DOHH2 (cell line): ENCODE data around the gene MAPK8IP1.

ENCODE experiments used
- H3F3A ChIP-seq: fragments of 200-600 bp; sonication (generic), shearing (Covaris generic); 2 replicates; pipeline ENCODE4 v1.6.0; 2016; ENCODE audit warnings: antibody characterized with exemption, mild to moderate bottlenecking; ENCODE audit not compliant: control insufficient read depth, insufficient read depth
- H3K27ac ChIP-seq: fragments of 200-600 bp; sonication (generic); 2 replicates; pipeline ENCODE4 v1.5.1; 2014; ENCODE audit warnings: low read depth, mild to moderate bottlenecking, low read length, moderate library complexity
- H3K27me3 ChIP-seq: fragments of 200-600 bp; sonication (generic); 2 replicates; pipeline ENCODE4 v1.6.1; 2014; ENCODE audit warnings: mild to moderate bottlenecking, low read length, mixed read lengths; ENCODE audit not compliant: control insufficient read depth
- H3K36me3 ChIP-seq: fragments of 200-600 bp; sonication (generic); 2 replicates; pipeline ENCODE4 v1.6.1; 2014; ENCODE audit warnings: mild to moderate bottlenecking, low read length, moderate library complexity, mixed read lengths; ENCODE audit not compliant: control insufficient read depth
- H3K4me1 ChIP-seq: fragments of 200-600 bp; sonication (generic); 2 replicates; pipeline ENCODE4 v1.6.1; 2014; ENCODE audit warnings: mild to moderate bottlenecking, low read length, mixed read lengths; ENCODE audit not compliant: control insufficient read depth
- H3K4me2 ChIP-seq: fragments of 200-600 bp; sonication (generic); 2 replicates; pipeline ENCODE4 v1.6.0; 2014; ENCODE audit warnings: mild to moderate bottlenecking, low read length, moderate library complexity
- H3K4me3 ChIP-seq: fragments of 200-600 bp; sonication (generic); 2 replicates; pipeline ENCODE4 v1.5.1; 2014; ENCODE audit warnings: mild to moderate bottlenecking, low read length, mixed read lengths
- H3K79me2 ChIP-seq: fragments of 200-600 bp; sonication (generic); 2 replicates; pipeline ENCODE4 v1.6.1; 2014; ENCODE audit warnings: mild to moderate bottlenecking, low read length, mixed read lengths; ENCODE audit not compliant: control insufficient read depth
- H3K9me2 ChIP-seq: fragments of 200-600 bp; sonication (generic); replicated peaks from 2 replicates; pipeline ENCODE4 v1.6.1; 2014; ENCODE audit warnings: mild to moderate bottlenecking, low read length, mixed read lengths; ENCODE audit not compliant: control insufficient read depth
- H3K9me3 ChIP-seq: fragments of 200-600 bp; sonication (generic); 2 replicates; pipeline ENCODE4 v1.6.1; 2014; ENCODE audit warnings: antibody characterized with exemption, low read length, mixed read lengths; ENCODE audit not compliant: control insufficient read depth, insufficient read depth
- H4K20me1 ChIP-seq: fragments of 200-600 bp; sonication (generic); 2 replicates; pipeline ENCODE4 v1.6.0; 2014; ENCODE audit warnings: low read depth, mild to moderate bottlenecking, antibody characterized with exemption, low read length, moderate library complexity; ENCODE audit not compliant: control insufficient read depth, insufficient read depth
- CTCF ChIP-seq: fragments of 200-600 bp; sonication (generic); IDR thresholded peaks from one replicate; pipeline ENCODE4 v1.5.1; 2014; ENCODE audit warnings: antibody characterized with exemption, mild to moderate bottlenecking, low read depth, low read length; ENCODE audit not compliant: poor library complexity, severe bottlenecking
- EZH2phosphoT487 ChIP-seq: fragments of 200-600 bp; sonication (generic); IDR thresholded peaks from 2 replicates; pipeline ENCODE4 v1.6.1; 2017; ENCODE audit warnings: borderline replicate concordance, mild to moderate bottlenecking, antibody characterized with exemption, low read length, moderate library complexity, mixed read lengths

The MAPK8IP1 gene

GRCh38 chr11:45930031-45930794 is 44.8 kb downstream of the MAPK8IP1 start:
- H3K4me2 ChIP-seq, result peak overlapping the region; percentile 75
- H3K9me2 ChIP-seq, result no peaks in the 10 kb centered on the region
- H3K4me1 ChIP-seq, result peaks cover 88% of the 10 kb centered on the region

GRCh38 chr11:45930951-45931570 is 45.6 kb downstream of the MAPK8IP1 start:
- Histone ChIP-seq H3K27me3 (no peaks in the 10 kb centered on the region), H3K4me2 (peak overlapping the region; percentile 75), H3K9me2 (no peaks in the 10 kb centered on the region), H3F3A (peaks cover 34% of the 10 kb centered on the region), H3K4me1 (peaks cover 97% of the 10 kb centered on the region), H4K20me1 (no peaks in the 10 kb centered on the region), H3K79me2 (peaks cover 60% of the 10 kb centered on the region), H3K27ac (peak overlapping the region; percentile 98), H3K36me3 (peaks cover 73% of the 10 kb centered on the region), H3K9me3 (no peaks in the 10 kb centered on the region), H3K4me3 (peak overlapping the region; percentile 78)
- TF ChIP-seq CTCF, result no peak
- TF ChIP-seq EZH2phosphoT487, result no peak

More at GRCh38 chr11:45930031-45930794, 44.8 kb downstream of the MAPK8IP1 start:
- no peaks in the 10 kb centered on the region for H3K9me3 ChIP-seq
- H3K36me3 ChIP-seq, result peaks cover 71% of the 10 kb centered on the region
- H3K4me3 ChIP-seq, result peak overlapping the region; percentile 78
- peaks cover 62% of the 10 kb centered on the region for H3K79me2 ChIP-seq
- no peak for TF ChIP-seq EZH2phosphoT487
- no peak for TF ChIP-seq CTCF
- no peaks in the 10 kb centered on the region for H3K27me3 ChIP-seq
- peak overlapping the region; percentile 98 for H3K27ac ChIP-seq
- peaks cover 34% of the 10 kb centered on the region for H3F3A ChIP-seq
- H4K20me1 ChIP-seq, result no peaks in the 10 kb centered on the region

DNA sequence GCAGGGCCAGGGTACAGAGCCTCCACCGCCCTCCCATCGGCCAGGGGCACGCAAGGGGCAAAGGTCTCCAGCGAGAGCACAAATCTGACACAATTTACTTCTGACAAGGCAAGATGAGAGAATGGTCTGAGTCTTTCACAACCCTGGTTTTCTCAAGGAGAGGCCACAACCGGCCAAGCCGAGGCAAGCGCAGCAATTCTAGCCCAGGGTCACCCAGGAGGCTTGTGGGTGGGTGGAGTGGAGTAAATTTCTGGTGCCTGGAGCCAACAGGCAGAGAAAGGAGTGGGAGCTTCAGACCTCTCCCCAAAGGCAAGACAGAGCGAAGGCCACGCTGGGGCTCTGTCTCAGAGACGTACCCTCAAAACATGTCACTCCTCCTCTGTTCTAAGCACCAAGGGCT is 46.3 kb downstream of the MAPK8IP1 start:
- H3K4me2 ChIP-seq, result peak overlapping the region; percentile 75

More for the DNA sequence above, 46.3 kb downstream of the MAPK8IP1 start:
- H3K4me1 ChIP-seq, result peaks cover 99% of the 10 kb centered on the region
- H3K36me3 ChIP-seq, result peaks cover 66% of the 10 kb centered on the region
- peak overlapping the region; percentile 98 for H3K27ac ChIP-seq
- no peaks in the 10 kb centered on the region for H4K20me1 ChIP-seq
- peak overlapping the region; percentile 78 for H3K4me3 ChIP-seq
- H3F3A ChIP-seq, result peaks cover 34% of the 10 kb centered on the region
- H3K79me2 ChIP-seq, result peaks cover 58% of the 10 kb centered on the region
- no peak for TF ChIP-seq CTCF
- TF ChIP-seq EZH2phosphoT487, result no peak
- H3K9me3 ChIP-seq, result no peaks in the 10 kb centered on the region
- H3K27me3 ChIP-seq, result no peaks in the 10 kb centered on the region
- no peaks in the 10 kb centered on the region for H3K9me2 ChIP-seq
